ENCODE results near the gene CCS.
A peak's percentile ranks its signal among the peaks of the same experiment; 100 is the strongest.
"Not testable (repeated sequence)": the region's sequence is repeated elsewhere in the genome, so short reads cannot be mapped to it uniquely, and the experiment has no call there.

The CCS gene

GRCh38 chr11:66593303-66593635 lies 284 bp downstream of the CCS start:
- FAIRE-seq: no peak

DNA sequence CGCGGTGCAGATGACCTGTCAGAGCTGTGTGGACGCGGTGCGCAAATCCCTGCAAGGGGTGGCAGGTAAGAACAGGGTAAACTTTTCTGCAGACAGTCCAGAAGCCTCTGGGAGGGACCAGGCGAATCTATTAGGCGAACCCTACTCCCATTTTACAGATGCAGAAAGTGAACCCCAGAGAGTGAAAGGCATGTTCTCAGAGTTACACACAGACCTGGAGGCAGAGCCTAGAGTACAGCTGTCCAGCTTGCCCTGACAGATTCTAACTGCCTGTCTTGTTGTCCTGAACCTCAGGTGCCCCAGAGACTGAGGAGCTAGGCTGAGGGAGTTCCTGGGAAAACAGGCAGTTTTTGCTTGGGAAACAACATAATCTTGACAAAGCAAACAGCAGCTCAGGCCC lies 665 bp downstream of the CCS start:
- FAIRE-seq: no peak

- no peak for FAIRE-seq
Measured at GRCh38 chr11:66595245-66595904, 2.4 kb downstream of the CCS start.

DNA sequence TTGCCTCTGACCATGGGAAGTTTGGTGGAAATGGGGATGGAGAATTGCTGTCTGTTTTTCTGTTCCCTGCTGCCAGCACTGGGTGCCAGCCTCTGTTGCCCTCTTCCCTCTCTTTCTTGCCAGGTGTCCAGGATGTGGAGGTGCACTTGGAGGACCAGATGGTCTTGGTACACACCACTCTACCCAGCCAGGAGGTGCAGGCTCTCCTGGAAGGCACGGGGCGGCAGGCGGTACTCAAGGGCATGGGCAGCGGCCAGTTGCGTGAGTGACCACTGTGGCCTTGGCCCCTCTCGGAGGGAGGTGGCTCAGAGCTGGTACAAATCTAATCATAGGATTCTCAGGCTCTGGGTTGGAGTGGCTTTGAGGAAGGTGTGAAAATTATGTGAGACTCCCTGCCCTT lies 6.0 kb downstream of the CCS start:
- no peak for FAIRE-seq

DNA sequence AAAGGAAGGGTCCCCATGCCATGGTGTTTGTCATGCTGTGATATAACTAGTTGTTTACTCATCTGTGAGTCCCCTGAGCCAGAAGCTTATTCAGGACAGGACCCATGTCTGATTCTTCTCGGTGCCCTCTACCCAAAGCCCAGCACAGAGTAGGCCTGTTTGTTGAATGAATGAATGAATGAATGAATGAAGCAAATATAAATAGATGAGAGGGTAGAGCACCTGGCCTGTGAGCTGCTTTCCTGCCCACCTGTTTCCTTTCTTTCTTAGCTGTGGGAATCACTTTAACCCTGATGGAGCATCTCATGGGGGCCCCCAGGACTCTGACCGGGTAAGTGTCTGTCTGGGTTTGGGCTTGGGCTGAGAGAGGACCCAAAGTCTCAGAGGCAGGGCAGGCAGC lies 7.2 kb downstream of the CCS start:
- no peak for FAIRE-seq

DNA sequence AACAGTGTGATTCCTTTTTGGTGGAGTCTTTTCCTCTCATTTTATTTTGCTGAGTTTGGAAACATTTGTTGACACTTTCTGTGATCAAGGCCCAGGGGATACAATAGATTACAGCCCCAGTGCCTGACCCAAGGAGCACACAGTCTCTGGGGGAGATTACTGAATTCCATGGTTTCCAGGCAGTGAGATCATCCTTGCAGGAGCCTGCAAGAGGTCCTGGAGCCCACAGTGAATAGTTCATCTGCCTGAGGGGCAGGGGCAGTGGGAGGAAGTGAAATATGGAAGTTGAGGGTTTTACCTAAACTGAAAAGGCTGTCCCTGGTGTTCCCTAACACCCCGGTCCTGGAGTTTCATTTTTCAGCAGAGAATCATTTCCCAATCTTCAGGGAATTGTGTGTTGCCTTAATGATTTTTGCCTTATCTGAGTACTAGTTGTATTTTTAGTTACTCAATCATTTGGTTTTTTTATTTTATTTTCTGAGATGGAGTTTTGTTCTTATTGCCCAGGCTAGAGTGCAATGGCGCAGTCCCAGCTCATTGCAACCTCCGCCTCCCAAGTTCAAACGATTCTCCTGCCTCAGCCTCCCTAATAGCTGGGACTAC lies 7.7 kb downstream of the CCS start:
- FAIRE-seq: no peak

DNA sequence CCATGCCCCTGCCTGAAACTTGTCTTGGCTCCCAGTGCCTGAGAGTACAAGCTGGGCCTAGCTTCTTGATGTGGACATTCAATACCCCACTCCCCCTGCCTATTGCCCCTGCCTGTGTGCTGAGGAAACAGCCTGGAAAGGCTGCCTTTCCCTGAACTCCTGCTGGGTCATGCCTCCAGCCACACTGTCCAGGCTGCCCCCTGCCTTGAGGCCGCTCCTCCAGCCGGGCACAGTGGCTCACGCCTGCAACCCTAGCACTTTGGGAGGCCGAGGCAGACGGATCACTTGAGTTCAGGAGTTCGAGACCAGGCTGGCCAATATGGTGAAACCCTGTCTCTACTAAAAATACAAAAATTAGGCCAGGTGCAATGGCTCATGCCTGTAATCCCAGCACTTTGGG lies 10.1 kb downstream of the CCS start:
- FAIRE-seq: no peak

GRCh38 chr11:66604155-66604554 lies 11.2 kb downstream of the CCS start:
- FAIRE-seq: no peak

DNA sequence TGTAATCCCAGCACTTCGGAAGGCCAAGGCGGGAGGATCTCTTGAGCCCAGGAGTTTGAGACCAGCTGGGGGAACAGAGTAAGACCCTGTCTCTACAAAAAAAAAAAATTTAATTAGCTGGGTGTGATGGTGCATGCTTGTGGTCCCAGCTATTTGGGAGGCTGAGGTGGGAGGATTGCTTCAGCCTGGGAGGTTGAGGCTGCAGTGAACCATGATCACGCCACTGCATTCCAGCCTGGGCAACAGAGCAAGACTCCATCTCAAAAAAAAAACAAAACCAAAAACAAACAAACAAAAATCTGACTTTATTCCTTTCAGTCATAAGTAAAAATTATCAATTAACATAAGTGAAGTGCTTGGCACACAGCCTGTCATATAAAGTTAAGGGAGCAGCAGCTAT lies 13.6 kb downstream of the CCS start:
- FAIRE-seq: not testable (repeated sequence)

GRCh38 chr11:66607126-66607834 lies 14.3 kb downstream of the CCS start:
- FAIRE-seq: no peak

GRCh38 chr11:66609721-66610617 lies 17.0 kb downstream of the CCS start:
- FAIRE-seq: no peak

GRCh38 chr11:66612458-66612857 lies 19.5 kb downstream of the CCS start:
- FAIRE-seq: no peak

GRCh38 chr11:66614073-66614472 lies 21.1 kb downstream of the CCS start:
- FAIRE-seq: no peak

DNA sequence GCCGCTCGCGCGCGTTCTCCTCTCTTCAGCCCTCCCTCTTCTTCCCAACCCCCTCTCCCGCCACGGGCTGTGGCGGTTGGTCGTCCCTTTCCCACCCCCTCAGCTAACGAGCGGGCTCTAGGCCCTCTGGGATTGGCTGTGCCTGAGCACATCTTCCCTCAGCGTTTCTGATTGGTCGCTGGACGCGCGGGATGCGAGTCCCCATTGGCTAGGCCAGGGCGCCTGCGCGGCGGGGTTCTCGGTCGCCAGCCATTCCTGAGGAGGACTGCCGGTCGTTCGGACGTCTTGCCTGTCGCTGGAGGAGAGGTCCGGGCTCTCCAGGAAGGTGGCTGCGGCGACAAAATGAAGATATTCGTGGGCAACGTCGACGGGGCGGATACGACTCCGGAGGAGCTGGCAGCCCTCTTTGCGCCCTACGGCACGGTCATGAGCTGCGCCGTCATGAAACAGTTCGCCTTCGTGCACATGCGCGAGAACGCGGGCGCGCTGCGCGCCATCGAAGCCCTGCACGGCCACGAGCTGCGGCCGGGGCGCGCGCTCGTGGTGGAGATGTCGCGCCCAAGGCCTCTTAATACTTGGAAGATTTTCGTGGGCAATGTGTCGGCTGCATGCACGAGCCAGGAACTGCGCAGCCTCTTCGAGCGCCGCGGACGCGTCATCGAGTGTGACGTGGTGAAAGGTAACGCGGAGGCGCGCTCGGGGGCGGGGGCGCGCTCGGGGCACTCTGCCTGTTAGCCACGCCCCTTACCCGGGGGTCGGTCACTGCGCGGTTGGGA lies 23.6 kb downstream of the CCS start, which contains the start of gene RBM14:
TSS of gene RBM14 (plus strand) at position 252 of the 776 bp plus-strand sequence. CDS start at position 343, 91 bp downstream.
- peak; percentile 87 for FAIRE-seq

- FAIRE-seq: no peak
Measured at GRCh38 chr11:66617155-66617834, 24.3 kb downstream of the CCS start.

DNA sequence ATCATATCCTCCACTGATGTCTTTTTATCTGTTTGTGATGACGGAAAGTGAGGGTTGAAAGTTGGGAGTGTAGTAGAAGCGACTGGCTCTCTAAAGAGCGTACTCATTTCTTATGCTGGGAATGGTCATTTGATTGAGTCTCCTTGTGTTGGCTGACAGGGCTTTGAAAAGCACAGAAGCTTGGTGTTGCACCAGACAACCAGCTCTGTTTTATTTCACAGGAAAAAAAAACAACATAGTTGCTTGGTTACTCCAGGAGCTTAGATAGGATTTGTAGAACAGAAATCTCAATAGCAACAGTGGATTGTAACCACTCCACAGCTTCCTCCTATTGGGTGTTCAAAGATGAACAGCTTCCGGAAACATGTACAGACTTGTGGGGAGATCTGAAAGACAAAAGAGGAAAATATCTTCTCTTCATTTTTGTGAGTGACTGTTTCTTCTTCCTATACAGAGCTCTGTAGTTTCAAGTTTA lies 26.1 kb downstream of the CCS start:
- FAIRE-seq: no peak

GRCh38 chr11:66624450-66624849 lies 31.5 kb downstream of the CCS start:
- FAIRE-seq: no peak

- no peak for FAIRE-seq
Measured at GRCh38 chr11:66625041-66625751, 32.2 kb downstream of the CCS start.

DNA sequence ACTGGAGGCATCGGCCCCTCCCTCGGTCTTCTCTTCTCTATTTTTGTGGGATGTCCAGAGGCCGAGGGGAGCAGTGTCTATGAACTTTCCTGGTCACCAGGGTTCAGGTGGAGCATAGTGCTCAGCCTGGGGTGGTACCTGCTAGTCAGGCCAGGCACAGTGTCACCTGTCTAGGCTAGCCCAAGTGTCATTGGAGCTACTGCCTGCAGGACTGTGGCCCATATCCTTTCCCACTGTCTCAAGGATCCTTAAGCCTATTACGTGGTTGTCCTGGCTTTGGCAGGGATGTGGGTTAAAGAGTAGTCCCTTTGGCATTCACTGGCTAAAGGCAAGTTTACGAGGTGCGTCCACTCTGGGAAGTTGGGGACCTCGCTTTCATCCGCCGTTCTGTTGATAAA lies 32.8 kb downstream of the CCS start:
- FAIRE-seq: no peak

DNA sequence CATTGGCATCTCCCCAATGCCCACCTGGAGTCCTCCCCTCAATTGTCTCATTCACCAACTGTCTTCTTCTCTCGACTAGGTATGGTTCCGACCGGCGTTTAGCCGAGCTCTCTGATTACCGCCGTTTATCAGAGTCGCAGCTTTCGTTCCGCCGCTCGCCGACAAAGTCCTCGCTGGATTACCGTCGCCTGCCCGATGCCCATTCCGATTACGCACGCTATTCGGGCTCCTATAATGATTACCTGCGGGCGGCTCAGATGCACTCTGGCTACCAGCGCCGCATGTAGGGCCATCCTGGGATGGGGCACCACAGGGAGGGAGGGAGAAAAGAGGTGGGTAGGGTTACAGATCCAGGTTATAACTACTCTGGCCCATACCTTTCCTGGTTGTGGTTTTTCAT lies 33.4 kb downstream of the CCS start:
- no peak for FAIRE-seq

DNA sequence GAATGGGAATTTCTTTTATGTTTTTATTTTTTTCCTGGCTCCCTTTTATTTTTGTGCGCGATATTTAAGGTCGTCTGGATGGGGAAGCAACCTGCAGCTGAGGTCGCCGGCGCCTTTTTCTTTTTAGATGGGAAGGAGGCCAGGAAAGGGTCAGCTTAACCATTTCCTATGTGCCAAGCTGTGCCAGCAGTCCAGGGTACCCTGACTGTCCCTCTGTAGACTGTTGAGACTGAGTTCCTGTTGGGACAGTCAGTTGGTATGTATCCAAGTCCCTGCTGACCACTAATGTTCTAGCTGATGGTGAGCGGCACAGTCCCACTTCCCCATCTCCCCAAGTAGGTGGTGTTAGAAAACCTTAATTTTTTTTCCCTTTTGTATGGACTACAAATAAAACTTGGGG lies 33.9 kb downstream of the CCS start:
- no peak for FAIRE-seq
